Kidney (tissue), 14 donors: ENCODE data around the gene C1QTNF7. TPM values are rescaled to one million over a fixed set of nuclear protein-coding genes. Genes with fewer than 3 reads are reported as not detected.

Source experiments
- DNase-seq, 5 donors: peaks; one replicate each; pipeline ENCODE4 v3.0.0-alpha.2; 2013 to 2020
- FAIRE-seq: peaks from 2 replicates; lab custom pipeline; 2012; peaks lifted over from hg19 to GRCh38; lab: Jason Lieb, UNC
- H3K27ac ChIP-seq, 2 donors: one replicate each; pipeline ENCODE4 v1.7.0; 2013; ENCODE audit warnings: low read depth in 2 of 2, low read length in 2 of 2, inconsistent platforms in 1 of 2
- H3K27me3 ChIP-seq: one replicate; pipeline ENCODE4 v1.7.1; 2013; ENCODE audit warnings: low read length, inconsistent platforms; ENCODE audit not compliant: control insufficient read depth, insufficient read depth
- H3K36me3 ChIP-seq, 3 donors: one replicate each; pipeline versions ENCODE4 v1.7.0 to v1.7.1; 2013; ENCODE audit warnings: low read length in 3 of 3, control low read depth in 1 of 3, inconsistent platforms in 1 of 3; ENCODE audit not compliant: insufficient read depth in 3 of 3, control insufficient read depth in 2 of 3
- H3K4me1 ChIP-seq, 3 donors: one replicate each; pipeline versions ENCODE4 v1.7.0 to v1.7.1; 2013; ENCODE audit warnings: low read length in 3 of 3, inconsistent platforms in 1 of 3, low read depth in 1 of 3; ENCODE audit not compliant: control insufficient read depth in 2 of 3, insufficient read depth in 2 of 3
- H3K4me3 ChIP-seq, 3 donors: one replicate each; pipeline versions ENCODE4 v1.7.0 to v1.8.1; 2013; ENCODE audit warnings: low read length in 3 of 3, control low read depth in 1 of 3, inconsistent platforms in 1 of 3
- H3K9ac ChIP-seq, 3 donors: one replicate each; pipeline versions ENCODE4 v1.7.0 to v1.7.1; 2013; ENCODE audit warnings: low read length in 3 of 3, control low read depth in 1 of 3, inconsistent platforms in 1 of 3
- H3K9me3 ChIP-seq, 3 donors: one replicate each; pipeline versions ENCODE4 v1.7.0 to v1.7.1; 2013; ENCODE audit warnings: low read length in 3 of 3, control low read depth in 1 of 3, inconsistent platforms in 1 of 3; ENCODE audit not compliant: control insufficient read depth in 2 of 3, insufficient read depth in 1 of 3
- CTCF ChIP-seq: IDR thresholded peaks from 3 replicates; pipeline ENCODE4 v1.5.1; 2012; ENCODE audit warnings: mild to moderate bottlenecking, moderate library complexity, borderline replicate concordance; ENCODE audit not compliant: insufficient read depth; ENCODE audit errors: extremely low read depth
- intact Hi-C: fragments of 100-400 bp; cut with DNase I; formaldehyde crosslinking; loops from one replicate; pipeline ENCODE4 v1.11.1; 2022
- polyA plus RNA-seq: library from polyadenylated mRNA; stranded (reverse); fragments of 350-450 nt; fragmentation: Illumina TruSeq; extraction: RNeasy Lipid Tissue Mini Kit (QIAGEN cat#74804); gene quantifications from one replicate; pipeline ENCODE4 v1.2.3, GENCODE V29; 2014; ENCODE audit warnings: low read depth, low replicate concordance; ENCODE audit not compliant: insufficient read depth
- total RNA-seq: library from RNA; stranded (reverse); fragmentation: NEBNext Ultra II Directional; extraction: Animal tissue kit (Norgen Biotek cat#: 25700); gene quantifications from one replicate; pipeline ENCODE4 v1.2.1, GENCODE V29; 2021
- donor health status: control.
- donor health status: control.
- donor health status: control.
- donor health status: control.
- donor health status: control.
- donor health status: DM: yes; HTN: yes; CAD: no.
- donor health status: Normal renal cell carcinoma (clear cell type).

The C1QTNF7 gene
- total and polyA plus RNA-seq, 2 donors from 2014 or later, result 2.2 to 5.3 TPM

GRCh38 chr4:15381806-15382338 is 46.0 kb upstream of the C1QTNF7 start:
- Histone ChIP-seq H3K36me3 (no peaks in the 10 kb centered on the region), H3K4me3 (no peak overlapping the region), H3K9me3 (no peaks in the 10 kb centered on the region), H3K9ac (no peak overlapping the region), H3K27ac (no peak overlapping the region), H3K4me1 (peaks cover 0 to 3% (median 0%) of the 10 kb centered on the region in 3 donors), H3K27me3 (no peaks in the 10 kb centered on the region)
- DNase-seq (no peak), FAIRE-seq (no peak)
- intact Hi-C loops, result no loop called here
- TF ChIP-seq CTCF, result no peak

GRCh38 chr4:15382669-15383273 is 45.1 kb upstream of the C1QTNF7 start:
- no peak overlapping the region for H3K9ac ChIP-seq
- no peak overlapping the region for H3K4me3 ChIP-seq
- TF ChIP-seq CTCF, result no peak
- H3K4me1 ChIP-seq, result peaks cover 0 to 3% (median 0%) of the 10 kb centered on the region in 3 donors
- no peaks in the 10 kb centered on the region for H3K27me3 ChIP-seq
- no peaks in the 10 kb centered on the region for H3K9me3 ChIP-seq
- no peak overlapping the region for H3K27ac ChIP-seq
- intact Hi-C loops, result no loop called here
- FAIRE-seq (no peak), DNase-seq (no peak)
- H3K36me3 ChIP-seq, result no peaks in the 10 kb centered on the region

- Histone ChIP-seq H3K36me3 (no peaks in the 10 kb centered on the region), H3K9ac (no peak overlapping the region), H3K4me1 (peaks cover 0 to 3% (median 0%) of the 10 kb centered on the region in 3 donors), H3K27ac (no peak overlapping the region), H3K4me3 (no peak overlapping the region), H3K27me3 (no peaks in the 10 kb centered on the region), H3K9me3 (no peaks in the 10 kb centered on the region)
- intact Hi-C loops, result no loop called here
- no peak for FAIRE-seq
- DNase-seq, result no peak
- TF ChIP-seq CTCF, result no peak
Observed at GRCh38 chr4:15385515-15385914, 42.3 kb upstream of the C1QTNF7 start.
